ENCODE measurements around the gene FRMD8. TPM values are rescaled to one million over a fixed set of nuclear protein-coding genes. Genes with fewer than 3 reads are reported as not detected.

The FRMD8 gene
- total RNA-seq, 1 donor = 42.7 TPM

DNA sequence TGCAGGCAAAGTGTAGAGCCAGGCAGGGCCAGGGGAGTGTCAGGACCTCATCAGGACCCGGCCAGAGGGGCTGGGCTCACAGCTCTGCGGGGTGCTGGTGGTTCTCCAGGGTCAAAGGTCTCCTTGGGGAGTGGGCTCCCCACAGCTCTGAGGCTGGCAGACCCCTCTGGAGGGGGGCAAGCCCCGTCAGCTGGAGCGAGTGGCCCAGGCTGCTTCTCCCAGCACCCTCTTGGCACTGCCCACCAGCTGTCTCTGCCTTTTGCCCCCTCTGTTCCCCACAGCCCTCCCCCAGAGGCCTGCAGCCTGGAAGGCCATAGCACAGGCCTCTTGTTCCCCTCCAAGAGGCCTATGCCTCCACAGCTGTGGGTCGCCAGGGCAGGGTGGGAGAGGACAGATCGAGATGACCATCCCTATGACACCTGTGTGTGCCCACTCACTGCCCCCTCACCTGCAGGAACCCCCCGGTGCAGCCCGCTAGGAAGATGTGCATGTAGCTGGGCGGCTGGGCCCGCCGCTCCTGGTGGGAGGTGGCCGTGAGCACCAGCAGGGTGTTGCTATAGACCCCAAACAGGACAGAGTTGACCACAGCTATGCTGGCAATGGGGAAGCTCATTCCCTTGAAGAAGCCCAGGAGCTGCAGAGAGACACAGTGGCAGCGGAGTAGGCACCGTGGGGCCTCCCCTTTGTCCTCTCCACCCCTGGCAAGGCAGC, 7.4 kb upstream of the FRMD8 start:
- DNase-seq (ENCODE audit: low read depth) = no peak
- TF ChIP-seq, protein P1, sequence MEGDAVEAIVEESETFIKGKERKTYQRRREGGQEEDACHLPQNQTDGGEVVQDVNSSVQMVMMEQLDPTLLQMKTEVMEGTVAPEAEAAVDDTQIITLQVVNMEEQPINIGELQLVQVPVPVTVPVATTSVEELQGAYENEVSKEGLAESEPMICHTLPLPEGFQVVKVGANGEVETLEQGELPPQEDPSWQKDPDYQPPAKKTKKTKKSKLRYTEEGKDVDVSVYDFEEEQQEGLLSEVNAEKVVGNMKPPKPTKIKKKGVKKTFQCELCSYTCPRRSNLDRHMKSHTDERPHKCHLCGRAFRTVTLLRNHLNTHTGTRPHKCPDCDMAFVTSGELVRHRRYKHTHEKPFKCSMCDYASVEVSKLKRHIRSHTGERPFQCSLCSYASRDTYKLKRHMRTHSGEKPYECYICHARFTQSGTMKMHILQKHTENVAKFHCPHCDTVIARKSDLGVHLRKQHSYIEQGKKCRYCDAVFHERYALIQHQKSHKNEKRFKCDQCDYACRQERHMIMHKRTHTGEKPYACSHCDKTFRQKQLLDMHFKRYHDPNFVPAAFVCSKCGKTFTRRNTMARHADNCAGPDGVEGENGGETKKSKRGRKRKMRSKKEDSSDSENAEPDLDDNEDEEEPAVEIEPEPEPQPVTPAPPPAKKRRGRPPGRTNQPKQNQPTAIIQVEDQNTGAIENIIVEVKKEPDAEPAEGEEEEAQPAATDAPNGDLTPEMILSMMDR (IDR thresholded peaks at IDR 0.05; ENCODE audit: insufficient read depth, low read length) = no peak
- H3K4me3 ChIP-seq (ENCODE audit: low read depth, low read length) = no peak overlapping the region

DNA sequence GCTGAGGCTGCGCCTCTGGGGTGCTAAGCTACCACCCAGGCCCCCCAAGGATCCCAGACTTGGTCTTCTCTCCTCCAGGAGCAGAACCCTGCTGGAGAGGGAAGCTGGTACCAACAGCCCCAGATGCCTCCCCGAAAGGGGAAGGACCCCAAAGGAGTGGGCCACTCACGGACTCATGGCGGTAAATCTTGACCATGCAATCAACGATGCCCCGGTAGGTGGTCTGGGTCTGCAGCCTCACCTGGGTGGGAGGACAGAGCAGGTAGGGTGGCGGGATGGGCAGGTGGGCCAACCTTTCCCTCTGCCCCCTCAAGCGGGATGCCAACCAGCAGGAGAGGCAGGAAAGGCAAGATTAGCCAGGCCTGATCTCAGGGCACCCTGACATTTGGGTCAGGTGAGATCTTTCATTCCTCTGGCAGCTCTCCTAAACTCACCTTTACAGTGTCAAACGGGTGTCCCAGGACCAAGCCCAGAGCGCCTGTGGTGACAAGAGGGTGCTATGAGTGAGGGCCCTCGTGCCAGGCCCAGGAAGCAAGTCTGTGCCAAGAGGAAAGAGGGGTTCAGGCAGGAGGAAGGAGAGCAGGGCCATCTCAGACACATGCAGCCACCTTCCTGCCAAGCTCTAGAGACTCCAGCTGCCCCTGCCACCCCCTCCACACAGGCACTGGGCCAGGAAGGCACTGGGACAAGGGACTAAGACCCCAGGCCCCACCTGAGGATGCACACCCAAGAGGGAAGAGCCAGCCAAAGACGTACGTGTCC, 6.6 kb upstream of the FRMD8 start:
- no peak for DNase-seq (ENCODE audit: low read depth)
- TF ChIP-seq, protein P1 (IDR thresholded peaks at IDR 0.05; ENCODE audit: insufficient read depth, low read length) = no peak

DNA sequence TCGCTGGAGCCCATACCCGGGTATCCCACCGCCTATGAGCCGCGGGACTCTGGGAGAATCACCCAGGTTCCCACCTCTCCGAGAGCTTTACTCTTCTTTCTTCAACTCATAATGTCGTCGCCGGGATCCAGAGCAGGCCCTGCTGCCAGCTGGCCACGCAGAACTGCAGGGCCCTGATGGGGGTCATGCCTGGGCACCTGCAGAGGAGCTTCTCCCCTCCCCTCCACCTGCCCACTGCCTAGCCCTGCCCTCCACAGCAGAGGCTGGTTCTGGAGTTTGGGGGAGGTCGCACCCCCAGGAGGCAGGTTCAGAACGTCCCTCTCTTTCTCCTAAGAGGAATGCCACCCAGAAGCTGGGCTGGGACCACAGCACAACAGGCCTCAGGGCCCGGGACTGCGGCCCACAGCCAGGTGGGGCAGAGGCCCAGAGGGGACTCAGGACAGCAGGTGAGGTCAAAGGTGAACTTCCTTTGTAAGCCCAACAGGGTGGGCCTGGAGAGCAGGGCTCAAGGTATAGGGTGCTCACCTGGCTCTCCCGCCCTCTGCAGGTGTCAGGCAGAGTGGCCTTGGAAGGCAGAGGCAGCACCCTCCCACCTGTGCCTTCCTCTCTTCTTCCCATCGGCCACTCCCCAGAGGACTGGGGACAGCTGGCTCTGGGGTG, 5.8 kb upstream of the FRMD8 start:
- H3K4me3 ChIP-seq (ENCODE audit: low read depth, low read length) = no peak overlapping the region
- DNase-seq (ENCODE audit: low read depth) = no peak
- TF ChIP-seq, protein P1 (IDR thresholded peaks at IDR 0.05; ENCODE audit: insufficient read depth, low read length) = no peak

More for the DNA sequence above, 6.6 kb upstream of the FRMD8 start:
- no peak overlapping the region for H3K4me3 ChIP-seq (ENCODE audit: low read depth, low read length)

DNA sequence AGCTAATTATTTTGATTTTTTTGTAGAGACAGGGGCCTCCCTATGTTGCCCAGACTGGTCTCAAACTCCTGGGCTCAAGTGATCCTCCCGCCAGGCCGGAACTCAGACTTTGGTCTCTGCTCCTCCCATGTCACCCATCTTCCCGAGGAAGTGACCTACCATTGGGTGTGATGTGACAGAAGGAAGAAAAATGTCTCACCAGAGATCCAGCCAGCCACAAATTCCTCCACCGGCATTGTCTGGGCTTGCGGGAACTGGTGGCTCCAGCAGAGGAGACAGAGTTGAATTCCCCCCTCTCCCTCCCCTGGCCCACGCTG, 4.8 kb upstream of the FRMD8 start:
- H3K4me3 ChIP-seq (ENCODE audit: low read depth, low read length) = peak overlapping the region; percentile 58
- DNase-seq (ENCODE audit: low read depth) = peak; percentile 56
- TF ChIP-seq, protein P1 (IDR thresholded peaks at IDR 0.05; ENCODE audit: insufficient read depth, low read length) = no peak

DNA sequence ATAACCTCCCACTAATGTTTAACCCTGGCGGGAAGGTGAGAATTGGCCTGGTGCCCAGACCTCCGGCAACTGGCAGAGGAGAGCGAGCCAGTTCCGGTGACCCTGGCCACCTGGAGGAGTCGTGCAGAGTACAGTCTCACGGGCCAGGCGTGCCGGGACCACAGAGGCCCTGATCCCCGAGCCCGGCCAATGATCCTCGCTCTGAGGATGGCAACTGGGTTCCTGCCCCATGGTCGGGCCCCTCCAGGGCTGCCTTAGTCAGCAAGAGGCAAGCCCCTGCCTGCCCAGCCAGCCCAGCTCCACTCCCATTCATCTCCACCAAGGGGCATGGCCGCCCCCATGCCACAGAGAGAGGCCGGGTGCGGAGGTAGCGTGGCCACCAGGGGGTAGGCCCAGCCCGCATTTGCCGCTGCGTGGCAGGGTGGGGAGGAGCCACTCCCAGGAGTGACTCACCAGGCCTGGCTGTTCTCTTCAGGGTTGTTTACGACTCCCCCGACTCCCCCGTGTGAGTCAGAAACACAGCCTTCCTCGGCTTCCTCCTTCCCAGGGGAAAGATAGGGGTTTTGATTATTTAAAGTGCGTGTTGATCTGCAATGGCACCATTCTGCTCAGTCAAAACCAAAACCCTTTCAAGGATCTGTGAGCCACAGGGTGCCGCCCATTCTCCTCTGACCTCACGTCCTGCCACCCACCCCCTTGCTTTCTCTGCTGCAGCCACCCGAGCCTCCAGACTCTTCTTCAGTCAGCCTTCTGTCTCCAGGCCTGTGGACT, 4.2 kb upstream of the FRMD8 start, which contains the start of gene SLC25A45:
Gene SLC25A45, minus strand, starts transcription at position 614 of the 771 bp plus-strand sequence. CDS start 695 bp downstream, outside the sequence.
- peak within 1 kb of the TSS; percentile 59 for H3K4me3 ChIP-seq (ENCODE audit: low read depth, low read length)
- TF ChIP-seq, protein P1 (IDR thresholded peaks at IDR 0.05; ENCODE audit: insufficient read depth, low read length) = peak; percentile 76
- peak; percentile 99 for DNase-seq (ENCODE audit: low read depth)

DNA sequence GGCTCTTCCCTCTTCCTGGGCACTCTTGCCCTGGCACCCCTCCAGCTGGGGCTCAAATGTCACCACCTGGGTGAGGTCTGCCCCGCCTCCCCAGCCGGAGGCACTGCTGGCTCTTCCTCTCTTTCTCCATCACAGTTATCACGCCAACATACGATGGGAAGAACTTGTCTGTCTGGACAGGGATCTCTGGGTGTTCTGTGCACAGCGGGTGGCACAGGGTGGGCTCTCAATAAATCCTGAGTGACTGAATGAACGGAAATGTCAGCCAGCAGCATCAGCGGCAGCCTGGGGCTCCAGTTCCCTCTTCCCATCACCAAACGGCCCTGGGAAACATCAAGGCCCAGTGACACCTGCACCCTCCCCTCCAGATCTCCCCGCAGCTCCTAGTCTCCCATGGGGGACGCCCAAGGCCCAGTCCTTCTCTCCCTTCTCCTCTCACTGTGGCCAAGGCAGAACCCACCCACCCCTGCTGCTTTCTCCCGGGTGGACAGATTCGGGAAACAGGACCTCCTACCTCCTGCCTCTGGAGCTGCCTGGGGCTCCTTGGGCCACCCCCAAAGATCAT, 3.6 kb upstream of the FRMD8 start:
- peak; percentile 23 for DNase-seq (ENCODE audit: low read depth)
- H3K4me3 ChIP-seq (ENCODE audit: low read depth, low read length) = peak overlapping the region; percentile 59
- TF ChIP-seq, protein P1 (IDR thresholded peaks at IDR 0.05; ENCODE audit: insufficient read depth, low read length) = no peak
